Thoracic aorta (tissue), 2 donors: ENCODE data around the gene HDHD2. TPM values are rescaled to one million over a fixed set of nuclear protein-coding genes. Genes with fewer than 3 reads are reported as not detected.

ENCODE experiments used
- ATAC-seq: fragments of 150-250 bp; one replicate; pipeline ENCODE4 v1.8.0; 2017; ENCODE audit warnings: low read depth; ENCODE audit not compliant: insufficient number of reproducible peaks, low FRiP score
- DNase-seq: peaks from one replicate; pipeline ENCODE4 v3.0.0-alpha.2; 2020; ENCODE audit warnings: low spot score
- H3K27ac ChIP-seq, 2 donors: fragments of 200-600 bp; sonication (generic); 1 replicate in 1 of 2; 2 replicates in 1 of 2; pipeline ENCODE4 v1.5.1; 2016; ENCODE audit warnings: mild to moderate bottlenecking in 2 of 2, moderate library complexity in 2 of 2
- H3K27me3 ChIP-seq: fragments of 200-600 bp; sonication (generic); replicated peaks from 2 replicates; pipeline ENCODE4 v1.6.0; 2016; ENCODE audit warnings: mild to moderate bottlenecking; ENCODE audit not compliant: insufficient read depth
- H3K36me3 ChIP-seq: fragments of 200-600 bp; sonication (generic); one replicate; pipeline ENCODE4 v1.5.1; 2016
- H3K4me1 ChIP-seq, 2 donors: fragments of 200-600 bp; sonication (generic); 1 replicate in 1 of 2; 2 replicates in 1 of 2; pipeline versions ENCODE4 v1.5.1 to v1.6.0; 2016; ENCODE audit warnings: low read depth in 2 of 2, mild to moderate bottlenecking in 1 of 2; ENCODE audit not compliant: control insufficient read depth in 1 of 2
- H3K4me3 ChIP-seq: fragments of 200-600 bp; sonication (generic); 2 replicates; pipeline ENCODE4 v1.5.1; 2016; ENCODE audit warnings: mild to moderate bottlenecking
- H3K9me3 ChIP-seq: fragments of 200-600 bp; sonication (generic); 2 replicates; pipeline ENCODE4 v1.5.1; 2016
- total RNA-seq, 2 donors: library from RNA; depleted of rRNA; stranded (reverse); fragments of >200 nt; gene quantifications; one replicate each; pipeline versions ENCODE4 v1.1.0 to v1.2.3, GENCODE V29; 2016
- TF ChIP-seq, protein P1 (sequence below): fragments of 200-600 bp; sonication (generic); IDR thresholded peaks from one replicate; pipeline ENCODE4 v1.5.1; 2019; ENCODE audit warnings: antibody characterized with exemption

HDHD2 gene
- total RNA-seq, 2 donors from 2014 or later, result 19.0 to 31.9 TPM

DNA sequence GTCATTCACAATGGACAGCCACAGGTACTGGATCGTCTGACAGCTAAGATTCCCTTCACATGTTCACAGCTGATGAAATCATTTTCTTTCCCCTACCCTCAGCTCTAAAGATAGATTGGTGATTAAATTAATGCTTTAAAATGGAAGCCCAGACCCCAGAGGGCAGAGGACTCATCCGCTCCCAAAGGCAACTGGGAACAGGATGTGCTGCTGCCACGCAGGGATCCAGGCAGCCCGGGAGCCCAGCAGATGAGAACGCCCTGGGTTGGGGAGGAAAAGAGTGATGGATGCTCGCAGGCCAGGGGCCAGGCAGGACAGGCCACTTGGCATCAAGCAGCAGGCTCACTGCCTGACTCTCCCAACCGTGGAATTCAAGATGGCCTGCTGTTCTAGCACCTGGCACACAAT is 41.3 kb downstream of the HDHD2 start:
- Histone ChIP-seq H3K36me3 (peaks cover 28% of the 10 kb centered on the region), H3K27ac (no peak overlapping the region), H3K27me3 (no peaks in the 10 kb centered on the region), H3K4me1 (no peaks in the 10 kb centered on the region), H3K4me3 (no peak overlapping the region), H3K9me3 (no peaks in the 10 kb centered on the region)
- DNase-seq (no peak), ATAC-seq (no peak)
- TF ChIP-seq, protein P1, sequence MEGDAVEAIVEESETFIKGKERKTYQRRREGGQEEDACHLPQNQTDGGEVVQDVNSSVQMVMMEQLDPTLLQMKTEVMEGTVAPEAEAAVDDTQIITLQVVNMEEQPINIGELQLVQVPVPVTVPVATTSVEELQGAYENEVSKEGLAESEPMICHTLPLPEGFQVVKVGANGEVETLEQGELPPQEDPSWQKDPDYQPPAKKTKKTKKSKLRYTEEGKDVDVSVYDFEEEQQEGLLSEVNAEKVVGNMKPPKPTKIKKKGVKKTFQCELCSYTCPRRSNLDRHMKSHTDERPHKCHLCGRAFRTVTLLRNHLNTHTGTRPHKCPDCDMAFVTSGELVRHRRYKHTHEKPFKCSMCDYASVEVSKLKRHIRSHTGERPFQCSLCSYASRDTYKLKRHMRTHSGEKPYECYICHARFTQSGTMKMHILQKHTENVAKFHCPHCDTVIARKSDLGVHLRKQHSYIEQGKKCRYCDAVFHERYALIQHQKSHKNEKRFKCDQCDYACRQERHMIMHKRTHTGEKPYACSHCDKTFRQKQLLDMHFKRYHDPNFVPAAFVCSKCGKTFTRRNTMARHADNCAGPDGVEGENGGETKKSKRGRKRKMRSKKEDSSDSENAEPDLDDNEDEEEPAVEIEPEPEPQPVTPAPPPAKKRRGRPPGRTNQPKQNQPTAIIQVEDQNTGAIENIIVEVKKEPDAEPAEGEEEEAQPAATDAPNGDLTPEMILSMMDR, result no peak

DNA sequence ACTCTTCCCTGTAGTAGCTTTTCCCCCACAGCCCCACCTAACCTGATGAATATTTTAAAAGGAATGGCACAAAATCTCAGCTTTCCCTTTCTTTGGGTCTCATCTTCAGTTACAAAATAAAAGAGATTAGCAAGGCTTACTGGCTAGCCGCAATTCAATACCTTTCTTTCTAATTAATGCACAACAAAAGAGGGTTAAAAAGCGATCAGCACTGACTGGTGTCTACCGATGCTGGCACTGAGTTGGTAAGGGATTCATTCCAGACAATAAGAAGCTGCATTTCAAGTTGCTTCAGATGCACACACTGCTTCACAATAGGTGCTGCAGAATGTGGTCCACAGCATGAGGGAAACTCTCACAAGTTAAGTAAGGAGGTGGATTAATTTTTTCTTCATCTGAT is 41.9 kb downstream of the HDHD2 start:
- Histone ChIP-seq H3K27ac (no peak overlapping the region), H3K36me3 (peaks cover 23% of the 10 kb centered on the region), H3K27me3 (no peaks in the 10 kb centered on the region), H3K9me3 (no peaks in the 10 kb centered on the region), H3K4me3 (no peak overlapping the region), H3K4me1 (no peaks in the 10 kb centered on the region)
- TF ChIP-seq, protein P1, result no peak
- no peak for DNase-seq
- no peak for ATAC-seq

DNA sequence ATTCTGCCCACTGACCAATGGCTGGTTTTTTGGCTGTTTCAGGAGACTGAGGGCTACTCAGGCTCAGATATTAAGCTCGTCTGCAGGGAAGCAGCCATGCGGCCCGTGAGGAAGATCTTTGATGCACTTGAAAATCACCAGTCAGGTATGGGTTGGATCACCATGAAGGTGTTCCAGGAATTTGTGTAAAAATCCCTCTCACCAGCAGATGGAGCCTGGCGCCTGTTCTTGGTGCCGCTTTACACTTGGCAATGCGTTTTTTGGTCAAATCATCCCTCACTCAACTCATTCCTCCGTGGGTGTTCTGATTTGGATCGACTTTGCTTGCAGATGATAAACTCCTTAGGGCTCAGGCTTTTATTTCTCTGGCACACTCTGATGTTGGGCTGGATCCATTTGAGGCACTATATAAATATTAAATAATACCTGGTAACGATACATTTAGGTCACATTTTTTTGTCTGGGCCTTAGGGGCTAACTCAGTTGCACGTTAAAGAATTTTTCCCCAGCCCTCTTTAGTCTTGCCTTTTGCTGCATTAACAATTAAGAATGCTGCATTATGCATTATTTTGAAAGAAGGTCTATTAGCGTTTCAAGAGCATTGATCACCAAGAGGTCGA is 50.0 kb downstream of the HDHD2 start:
- no peaks in the 10 kb centered on the region for H3K36me3 ChIP-seq
- no peak overlapping the region for H3K4me3 ChIP-seq
- ATAC-seq (no peak), DNase-seq (no peak)
- TF ChIP-seq, protein P1, result peak; percentile 60
- H3K9me3 ChIP-seq, result no peaks in the 10 kb centered on the region
- no peak overlapping the region for H3K27ac ChIP-seq
- H3K4me1 ChIP-seq, result no peaks in the 10 kb centered on the region
- no peaks in the 10 kb centered on the region for H3K27me3 ChIP-seq

DNA sequence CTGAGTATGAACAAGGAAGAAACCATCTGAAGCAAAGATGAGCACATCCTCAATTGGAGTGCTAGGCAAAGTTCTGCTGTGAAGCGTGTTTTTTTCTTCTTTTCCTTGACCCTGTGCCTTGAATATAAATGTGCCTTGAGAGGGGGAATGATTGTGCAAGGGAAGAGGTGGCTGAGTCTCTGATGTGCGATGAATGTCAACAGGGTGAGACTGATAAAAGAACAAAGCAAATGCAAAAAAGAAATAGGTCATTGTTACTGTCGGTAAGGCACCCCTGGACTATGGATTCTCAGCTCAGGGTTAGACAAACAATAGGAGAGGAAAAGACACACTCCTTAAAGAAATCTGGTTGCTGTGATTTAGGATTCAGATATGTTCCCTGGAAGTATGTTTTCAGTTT is 54.5 kb downstream of the HDHD2 start:
- H3K4me1 ChIP-seq, result no peaks in the 10 kb centered on the region
- TF ChIP-seq, protein P1, result no peak
- no peaks in the 10 kb centered on the region for H3K36me3 ChIP-seq
- H3K27ac ChIP-seq, result no peak overlapping the region
- ATAC-seq (no peak), DNase-seq (no peak)
- no peak overlapping the region for H3K4me3 ChIP-seq
- H3K9me3 ChIP-seq, result no peaks in the 10 kb centered on the region
- H3K27me3 ChIP-seq, result no peaks in the 10 kb centered on the region

DNA sequence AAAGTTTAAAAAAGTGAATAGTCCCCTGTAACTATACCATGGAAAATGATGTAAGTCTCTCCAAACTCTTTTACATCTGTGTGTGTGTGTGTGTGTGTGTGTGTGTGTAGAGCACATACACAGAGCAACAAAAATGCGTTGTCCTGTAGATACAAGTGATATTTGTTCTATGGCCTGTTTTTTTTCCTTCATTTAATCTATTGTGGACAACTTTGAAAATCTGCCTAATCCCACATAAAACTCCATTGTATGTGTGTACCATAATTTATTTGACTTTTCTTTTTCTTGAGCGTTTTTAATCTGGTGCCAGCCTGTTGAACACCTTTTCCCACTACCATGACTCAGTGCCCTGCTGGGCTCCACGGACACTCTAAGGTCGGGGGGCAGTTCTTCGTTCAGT is 62.6 kb downstream of the HDHD2 start:
- no peak for DNase-seq
- H3K4me1 ChIP-seq, result no peaks in the 10 kb centered on the region
- no peaks in the 10 kb centered on the region for H3K27me3 ChIP-seq
- H3K36me3 ChIP-seq, result no peaks in the 10 kb centered on the region
- no peaks in the 10 kb centered on the region for H3K9me3 ChIP-seq
- H3K4me3 ChIP-seq, result no peak overlapping the region
- H3K27ac ChIP-seq, result no peak overlapping the region
- TF ChIP-seq, protein P1, result no peak
- no peak for ATAC-seq
